ENCODE data around the gene COPG2.
A peak's percentile ranks its signal among the peaks of the same experiment; 100 is the strongest.

The COPG2 gene

DNA sequence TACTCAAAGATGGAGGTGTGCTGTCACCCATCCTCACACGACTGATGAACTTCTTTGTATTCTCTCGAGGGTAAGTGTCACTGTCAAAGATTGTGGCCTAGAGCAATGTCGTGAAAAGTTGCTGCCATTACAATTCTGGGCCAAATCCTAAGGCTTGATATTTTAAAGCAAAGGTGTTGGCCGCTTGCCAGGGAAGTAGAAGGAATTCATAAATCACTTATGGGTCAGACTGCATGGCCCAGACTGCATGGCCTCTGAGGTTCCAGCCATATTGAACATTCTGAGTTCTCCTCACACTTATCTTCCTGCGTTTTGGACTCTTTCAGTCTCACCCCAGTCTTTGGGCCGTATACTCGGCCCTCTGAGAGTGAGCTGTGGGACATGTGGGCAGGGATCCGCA is 168.1 kb downstream of the COPG2 start:
- peaks cover 95% of the 10 kb centered on the region for H3K36me3 ChIP-seq (ENCODE audit: control insufficient read depth, insufficient read depth, low read length)
- H3K27ac ChIP-seq (ENCODE audit: low read depth, low read length): no peak overlapping the region
- no peaks in the 10 kb centered on the region for H3K4me1 ChIP-seq (ENCODE audit: control insufficient read depth, insufficient read depth, low read length)
- no peak overlapping the region for H3K4me3 ChIP-seq (ENCODE audit: low read depth, low read length)
- H3K9me3 ChIP-seq (ENCODE audit: control insufficient read depth, insufficient read depth, low read depth, low read length): no peaks in the 10 kb centered on the region
- H3K9ac ChIP-seq (ENCODE audit: low read length): no peak overlapping the region
- no peaks in the 10 kb centered on the region for H3K27me3 ChIP-seq (ENCODE audit: control insufficient read depth, insufficient read depth, low read length)

DNA sequence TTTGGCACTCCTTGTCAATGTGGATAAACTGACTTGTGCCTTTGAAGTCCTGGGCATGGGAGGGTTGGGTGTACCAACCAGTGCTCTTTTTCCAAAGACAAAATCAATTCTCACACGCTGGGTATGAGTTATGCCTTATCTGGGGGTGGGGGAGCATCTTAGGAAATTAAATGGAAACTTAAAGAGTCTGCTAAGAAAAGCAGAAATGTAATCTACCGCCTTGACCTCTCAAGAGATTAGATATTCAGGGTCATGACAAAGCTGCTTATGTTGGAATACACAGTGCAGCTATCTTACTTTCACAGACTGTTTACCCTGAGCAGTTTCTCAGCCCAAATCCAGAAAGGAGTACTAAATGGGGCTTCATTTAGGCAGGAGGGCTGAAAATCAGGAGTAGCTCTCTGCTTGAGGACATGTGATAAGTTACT is 174.1 kb downstream of the COPG2 start:
- Histone ChIP-seq H3K4me3 (ENCODE audit: low read depth, low read length) (peak overlapping the region; percentile 73; the same call in 1 of the 2 replicates), H3K9ac (ENCODE audit: low read length) (peak overlapping the region; percentile 84), H3K36me3 (ENCODE audit: control insufficient read depth, insufficient read depth, low read length) (peaks cover 39% of the 10 kb centered on the region), H3K4me1 (ENCODE audit: control insufficient read depth, insufficient read depth, low read length) (peaks cover 11% of the 10 kb centered on the region), H3K27ac (ENCODE audit: low read depth, low read length) (no peak overlapping the region), H3K9me3 (ENCODE audit: control insufficient read depth, insufficient read depth, low read depth, low read length) (peaks cover 9% of the 10 kb centered on the region; the same call in 1 of the 2 replicates), H3K27me3 (ENCODE audit: control insufficient read depth, insufficient read depth, low read length) (peaks cover 25% of the 10 kb centered on the region)

DNA sequence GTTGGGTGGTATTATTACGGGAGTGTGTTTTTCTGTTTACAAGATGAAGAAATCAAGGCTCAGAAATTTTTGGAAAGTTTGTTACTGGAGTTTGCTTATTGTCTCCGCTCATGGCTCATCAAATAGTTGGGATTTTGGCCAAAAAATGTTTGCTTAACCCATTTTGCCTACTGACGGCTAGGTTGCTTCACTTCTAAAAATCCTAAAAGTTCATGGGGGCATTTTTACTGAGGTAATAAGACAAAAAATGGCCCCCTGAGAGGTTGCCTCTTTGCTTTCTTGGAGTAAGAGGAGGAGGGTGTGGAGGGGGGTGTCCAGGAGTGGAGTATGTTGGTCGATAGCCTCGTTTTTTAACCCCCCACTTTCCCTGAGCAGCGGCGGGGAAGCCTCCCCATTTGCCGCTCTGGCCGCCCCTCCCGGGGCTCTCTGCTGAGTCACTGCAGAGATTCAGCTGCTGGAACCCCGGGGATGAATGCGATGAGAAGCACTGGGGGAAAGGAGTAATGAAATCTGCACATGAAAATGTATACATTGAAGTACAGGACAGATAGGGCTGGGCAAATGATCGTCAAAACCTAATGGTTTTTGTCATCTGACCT is 175.2 kb downstream of the COPG2 start:
- peaks cover 29% of the 10 kb centered on the region for H3K36me3 ChIP-seq (ENCODE audit: control insufficient read depth, insufficient read depth, low read length)
- H3K27me3 ChIP-seq (ENCODE audit: control insufficient read depth, insufficient read depth, low read length): peaks cover 25% of the 10 kb centered on the region
- H3K4me3 ChIP-seq (ENCODE audit: low read depth, low read length): peak overlapping the region; percentile 73
- H3K9me3 ChIP-seq (ENCODE audit: control insufficient read depth, insufficient read depth, low read depth, low read length): peaks cover 9% of the 10 kb centered on the region; the same call in 1 of the 2 replicates
- no peak overlapping the region for H3K27ac ChIP-seq (ENCODE audit: low read depth, low read length)
- peak overlapping the region; percentile 84 for H3K9ac ChIP-seq (ENCODE audit: low read length)
- H3K4me1 ChIP-seq (ENCODE audit: control insufficient read depth, insufficient read depth, low read length): peaks cover 22% of the 10 kb centered on the region

DNA sequence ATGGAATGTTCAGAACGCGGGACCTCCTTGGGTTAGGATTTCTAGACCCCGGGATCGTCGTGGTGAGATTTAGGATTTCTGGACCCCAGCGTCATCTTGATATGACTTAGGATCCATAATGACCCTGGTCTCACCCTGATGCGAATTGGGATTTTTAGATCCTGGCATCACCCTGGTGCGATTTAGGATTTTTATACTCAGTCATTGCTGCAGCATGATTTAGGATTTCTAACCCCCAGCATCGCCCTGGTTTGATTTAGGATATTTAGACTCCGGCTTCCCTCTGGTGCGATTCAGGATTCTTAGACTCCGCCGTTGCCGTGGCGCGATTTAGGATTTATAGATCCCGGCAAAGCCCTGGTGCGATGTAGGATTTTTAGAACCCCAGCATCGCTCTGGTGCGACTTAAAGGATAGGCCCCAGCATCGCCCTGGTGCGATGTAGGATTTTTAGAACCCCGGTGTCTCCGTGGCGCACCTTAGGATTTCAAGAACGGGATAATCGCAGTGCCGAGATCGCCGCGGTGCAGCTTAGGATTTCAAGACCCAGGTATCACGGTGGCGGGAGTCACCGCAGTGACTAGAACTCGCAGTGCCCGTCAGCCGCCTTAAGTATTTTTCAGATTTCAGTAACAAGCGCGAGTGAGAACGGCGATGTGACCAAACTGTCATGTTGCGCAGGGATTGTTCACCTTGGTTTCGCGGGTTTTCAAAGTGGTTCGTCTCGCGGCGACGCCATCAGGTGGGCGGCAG is 175.8 kb downstream of the COPG2 start:
- no peak overlapping the region for H3K27ac ChIP-seq (ENCODE audit: low read depth, low read length)
- peaks cover 9% of the 10 kb centered on the region; the same call in 1 of the 2 replicates for H3K9me3 ChIP-seq (ENCODE audit: control insufficient read depth, insufficient read depth, low read depth, low read length)
- peaks cover 25% of the 10 kb centered on the region for H3K27me3 ChIP-seq (ENCODE audit: control insufficient read depth, insufficient read depth, low read length)
- peaks cover 25% of the 10 kb centered on the region for H3K4me1 ChIP-seq (ENCODE audit: control insufficient read depth, insufficient read depth, low read length)
- peak overlapping the region; percentile 84 for H3K9ac ChIP-seq (ENCODE audit: low read length)
- peak overlapping the region; percentile 73 for H3K4me3 ChIP-seq (ENCODE audit: low read depth, low read length)
- H3K36me3 ChIP-seq (ENCODE audit: control insufficient read depth, insufficient read depth, low read length): peaks cover 22% of the 10 kb centered on the region

DNA sequence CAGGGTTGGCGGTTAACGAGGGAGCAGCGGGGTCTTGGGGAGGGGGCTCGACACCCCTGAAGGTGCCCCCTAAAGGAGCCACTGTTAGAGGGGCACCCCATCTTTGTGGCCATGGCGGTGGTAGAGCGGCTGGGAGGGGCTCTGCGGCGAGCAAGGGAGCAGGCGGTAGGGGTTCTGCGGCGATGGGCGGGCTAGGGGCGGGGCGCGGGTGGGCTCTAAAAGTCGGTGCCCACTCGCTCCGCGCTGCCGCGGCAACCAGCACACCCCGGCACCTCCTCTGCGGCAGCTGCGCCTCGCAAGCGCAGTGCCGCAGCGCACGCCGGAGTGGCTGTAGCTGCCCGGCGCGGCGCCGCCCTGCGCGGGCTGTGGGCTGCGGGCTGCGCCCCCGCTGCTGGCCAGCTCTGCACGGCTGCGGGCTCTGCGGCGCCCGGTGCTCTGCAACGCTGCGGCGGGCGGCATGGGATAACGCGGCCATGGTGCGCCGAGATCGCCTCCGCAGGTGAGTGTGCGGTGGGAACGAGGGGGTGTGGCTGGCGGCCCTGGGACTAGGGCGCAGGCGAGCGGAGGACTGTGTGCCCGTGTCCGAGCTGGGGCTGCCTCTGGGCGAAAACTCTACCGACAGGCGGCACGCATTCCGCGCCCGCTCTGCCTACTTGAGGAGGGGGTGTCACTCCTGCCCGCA is 176.6 kb downstream of the COPG2 start, which contains the start of gene MEST:
Gene MEST (plus strand): TSS at position 245 of the 682 bp plus-strand sequence. CDS start 229 bp downstream, at position 474.
- no peak within 1 kb of the TSS for H3K27ac ChIP-seq (ENCODE audit: low read depth, low read length)
- H3K9ac ChIP-seq (ENCODE audit: low read length): peak within 1 kb of the TSS; percentile 84
- peaks cover 9% of the 10 kb centered on the region; the same call in 1 of the 2 replicates for H3K9me3 ChIP-seq (ENCODE audit: control insufficient read depth, insufficient read depth, low read depth, low read length)
- H3K4me3 ChIP-seq (ENCODE audit: low read depth, low read length): peak within 1 kb of the TSS; percentile 73
- peaks cover 18% of the 10 kb centered on the region for H3K36me3 ChIP-seq (ENCODE audit: control insufficient read depth, insufficient read depth, low read length)
- H3K4me1 ChIP-seq (ENCODE audit: control insufficient read depth, insufficient read depth, low read length): peaks cover 31% of the 10 kb centered on the region
- H3K27me3 ChIP-seq (ENCODE audit: control insufficient read depth, insufficient read depth, low read length): peaks cover 25% of the 10 kb centered on the region

DNA sequence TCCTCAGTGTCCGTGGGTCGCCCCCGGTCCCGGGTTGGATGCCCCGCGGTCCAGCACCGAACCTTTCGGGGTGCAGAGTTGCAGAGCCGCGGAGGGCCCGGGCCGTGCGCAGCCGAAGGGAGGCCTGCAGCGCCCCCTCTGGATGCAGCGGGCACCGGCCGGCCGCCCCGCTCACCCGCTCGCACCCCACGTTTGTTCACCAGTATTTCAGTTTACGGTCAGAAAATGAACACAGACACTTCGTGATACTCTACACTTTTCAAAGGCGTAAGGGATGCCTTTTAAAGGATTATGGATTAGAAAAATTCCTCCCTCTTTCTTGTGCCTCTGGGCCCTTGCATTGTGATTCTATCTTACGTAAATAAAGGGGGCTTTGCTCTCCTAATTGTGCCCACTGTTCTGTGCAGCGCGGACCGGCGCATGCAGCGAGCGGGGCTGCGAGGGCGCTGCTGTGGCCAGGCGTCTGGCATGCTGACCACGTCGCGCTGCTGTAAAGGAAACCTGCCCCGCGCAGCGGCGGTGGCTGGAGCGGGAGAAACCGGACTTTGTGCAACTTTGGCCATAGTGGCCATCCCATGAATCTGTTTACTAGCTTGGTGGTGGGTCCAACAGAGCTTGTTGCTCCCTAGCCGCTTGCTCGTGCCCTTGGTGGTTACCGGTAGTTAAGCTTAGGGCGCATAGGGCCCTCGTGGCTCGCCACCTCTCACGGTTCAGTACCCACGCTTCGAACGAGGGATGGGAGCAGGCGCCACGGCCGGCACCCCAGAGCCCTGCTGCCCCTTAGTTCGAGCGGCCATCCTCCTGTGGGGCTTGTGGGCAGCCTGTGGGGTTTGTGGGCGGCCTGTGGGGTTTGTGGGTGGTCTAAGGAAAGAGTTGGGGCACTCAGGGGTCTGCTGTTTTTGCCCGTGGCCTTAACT is 177.4 kb downstream of the COPG2 start:
- H3K4me1 ChIP-seq (ENCODE audit: control insufficient read depth, insufficient read depth, low read length): peaks cover 34% of the 10 kb centered on the region
- peak overlapping the region; percentile 68 for H3K9ac ChIP-seq (ENCODE audit: low read length)
- peak overlapping the region; percentile 73 for H3K4me3 ChIP-seq (ENCODE audit: low read depth, low read length)
- peaks cover 9% of the 10 kb centered on the region; the same call in 1 of the 2 replicates for H3K9me3 ChIP-seq (ENCODE audit: control insufficient read depth, insufficient read depth, low read depth, low read length)
- peak overlapping the region; percentile 75; the same call in 1 of the 2 replicates for H3K27ac ChIP-seq (ENCODE audit: low read depth, low read length)
- H3K27me3 ChIP-seq (ENCODE audit: control insufficient read depth, insufficient read depth, low read length): peaks cover 25% of the 10 kb centered on the region
- H3K36me3 ChIP-seq (ENCODE audit: control insufficient read depth, insufficient read depth, low read length): peaks cover 10% of the 10 kb centered on the region

DNA sequence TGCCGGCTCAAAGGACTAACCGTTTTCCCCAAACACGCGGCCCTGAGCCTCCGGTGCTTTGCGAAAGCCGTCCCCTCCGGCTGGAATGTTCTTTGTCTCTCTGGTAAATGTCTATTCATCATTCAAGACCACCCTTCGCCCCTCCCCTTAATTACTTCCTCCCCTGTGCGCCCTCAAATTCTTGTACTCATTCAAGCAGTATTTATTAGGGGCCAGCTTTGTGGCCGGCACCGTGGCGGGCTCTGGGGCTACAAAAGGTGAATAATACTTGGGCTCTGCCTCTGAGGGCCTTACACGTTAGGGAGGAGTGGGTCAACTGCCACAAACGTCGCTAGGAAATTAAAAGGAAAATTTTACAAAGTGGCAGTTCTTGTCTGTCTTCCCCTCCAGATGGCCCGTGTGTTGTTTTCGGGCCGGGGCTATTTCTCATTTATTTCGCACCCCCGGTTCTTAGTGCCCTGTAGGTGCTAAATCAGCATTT is 178.2 kb downstream of the COPG2 start:
- Histone ChIP-seq H3K9me3 (ENCODE audit: control insufficient read depth, insufficient read depth, low read depth, low read length) (peaks cover 9% of the 10 kb centered on the region; the same call in 1 of the 2 replicates), H3K4me3 (ENCODE audit: low read depth, low read length) (peak overlapping the region; percentile 73), H3K36me3 (ENCODE audit: control insufficient read depth, insufficient read depth, low read length) (peaks cover 3% of the 10 kb centered on the region), H3K27ac (ENCODE audit: low read depth, low read length) (peak overlapping the region; percentile 75; the same call in 1 of the 2 replicates), H3K4me1 (ENCODE audit: control insufficient read depth, insufficient read depth, low read length) (peaks cover 34% of the 10 kb centered on the region), H3K9ac (ENCODE audit: low read length) (peak overlapping the region; percentile 68), H3K27me3 (ENCODE audit: control insufficient read depth, insufficient read depth, low read length) (peaks cover 25% of the 10 kb centered on the region)

DNA sequence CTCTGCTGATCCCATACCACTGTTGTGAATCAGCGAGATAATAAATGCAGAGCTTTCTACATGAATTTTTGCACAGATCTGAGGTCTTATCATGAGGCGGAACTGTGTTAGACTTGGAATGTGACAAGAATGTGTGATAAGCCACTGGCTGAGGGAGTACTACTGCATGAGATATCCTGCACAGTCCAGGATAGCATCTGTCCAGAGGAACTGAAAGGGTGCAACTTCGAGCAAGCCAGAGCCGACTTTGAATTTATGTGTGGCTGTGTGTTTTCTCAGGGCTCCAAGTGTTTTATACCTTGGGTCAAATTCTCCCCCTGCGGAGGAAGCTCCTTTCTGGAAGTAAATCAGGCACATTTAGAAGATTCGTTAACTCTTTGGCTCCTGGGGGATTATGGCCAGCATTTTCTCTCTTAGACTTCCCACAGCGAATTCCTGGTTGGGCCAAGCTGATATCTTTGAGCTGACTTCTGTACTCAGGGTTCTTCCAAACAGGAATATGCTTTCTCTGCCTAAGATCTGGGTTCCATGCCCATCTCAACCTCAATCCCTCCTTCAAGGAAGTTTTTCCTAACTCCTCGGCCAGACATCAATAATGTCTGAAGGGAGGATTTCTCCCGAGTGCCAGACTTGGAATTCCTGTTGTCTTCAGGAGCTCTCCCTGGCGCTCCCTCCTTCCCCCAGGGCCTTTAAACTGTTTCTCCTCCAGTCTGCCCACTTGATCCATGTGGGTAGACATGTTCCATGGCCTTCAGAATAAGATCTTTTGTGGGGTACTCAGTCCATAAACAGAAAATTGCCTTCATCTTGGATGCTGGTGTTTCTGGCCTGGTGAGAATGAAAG is 179.2 kb downstream of the COPG2 start:
- peak overlapping the region; percentile 74 for H3K9ac ChIP-seq (ENCODE audit: low read length)
- H3K4me1 ChIP-seq (ENCODE audit: control insufficient read depth, insufficient read depth, low read length): peaks cover 34% of the 10 kb centered on the region
- no peaks in the 10 kb centered on the region for H3K36me3 ChIP-seq (ENCODE audit: control insufficient read depth, insufficient read depth, low read length)
- H3K9me3 ChIP-seq (ENCODE audit: control insufficient read depth, insufficient read depth, low read depth, low read length): peaks cover 9% of the 10 kb centered on the region; the same call in 1 of the 2 replicates
- H3K27me3 ChIP-seq (ENCODE audit: control insufficient read depth, insufficient read depth, low read length): peaks cover 25% of the 10 kb centered on the region
- peak overlapping the region; percentile 31; the same call in 1 of the 2 replicates for H3K27ac ChIP-seq (ENCODE audit: low read depth, low read length)
- peak overlapping the region; percentile 73; the same call in 1 of the 2 replicates for H3K4me3 ChIP-seq (ENCODE audit: low read depth, low read length)

DNA sequence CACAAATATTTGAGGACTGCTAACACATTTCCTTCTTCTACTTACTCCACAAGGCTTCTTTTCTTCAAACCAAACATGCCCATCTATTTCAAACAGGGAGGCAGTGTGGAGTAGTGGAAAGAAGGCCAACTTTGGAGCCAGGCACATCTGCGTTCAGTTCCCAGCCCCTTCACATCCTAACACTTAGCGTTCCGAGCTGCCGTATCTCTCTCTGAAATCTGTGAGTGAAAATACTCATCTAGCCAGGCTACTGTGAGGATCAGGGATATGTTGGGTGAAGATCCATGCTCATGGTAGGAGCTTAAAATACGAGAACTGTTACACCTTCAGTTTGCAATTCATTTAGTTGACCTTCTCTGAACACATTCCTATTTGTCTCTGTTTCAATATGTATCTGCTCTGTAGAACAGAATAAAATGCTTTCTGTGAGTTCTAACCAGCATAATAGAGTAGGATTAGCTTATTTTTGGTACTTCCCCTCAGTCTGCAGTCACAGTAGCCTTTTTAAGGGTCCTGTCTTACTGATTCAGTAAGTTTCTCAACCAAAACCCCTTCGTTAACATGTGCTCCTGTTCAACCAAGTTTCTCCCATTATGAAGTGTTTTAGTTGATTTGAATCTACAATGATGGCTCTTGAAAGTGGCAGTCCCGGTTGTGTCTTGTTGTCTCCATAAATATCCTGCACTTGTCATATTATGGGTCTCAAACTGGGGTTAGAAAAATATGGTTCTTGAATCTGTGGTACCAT is 180.0 kb downstream of the COPG2 start:
- H3K9ac ChIP-seq (ENCODE audit: low read length): peak overlapping the region; percentile 6
- no peaks in the 10 kb centered on the region for H3K36me3 ChIP-seq (ENCODE audit: control insufficient read depth, insufficient read depth, low read length)
- peaks cover 9% of the 10 kb centered on the region; the same call in 1 of the 2 replicates for H3K9me3 ChIP-seq (ENCODE audit: control insufficient read depth, insufficient read depth, low read depth, low read length)
- H3K4me1 ChIP-seq (ENCODE audit: control insufficient read depth, insufficient read depth, low read length): peaks cover 34% of the 10 kb centered on the region
- no peak overlapping the region for H3K4me3 ChIP-seq (ENCODE audit: low read depth, low read length)
- no peak overlapping the region; the same call in 1 of the 2 replicates for H3K27ac ChIP-seq (ENCODE audit: low read depth, low read length)
- H3K27me3 ChIP-seq (ENCODE audit: control insufficient read depth, insufficient read depth, low read length): peaks cover 21% of the 10 kb centered on the region

Measured in HUES6 (cell line).